HG03457 (cell line): ENCODE measurements around the gene PSMD1.
"Not testable (repeated sequence)": the region's sequence is repeated elsewhere in the genome, so short reads cannot be mapped to it uniquely, and the experiment has no call there.

Experiments used
- ATAC-seq: cut with Tn5 transposase; IDR thresholded peaks from one replicate; pipeline ENCODE4 v1.9.1; 2021; ENCODE audit warnings: moderate number of reproducible peaks; ENCODE audit not compliant: unreplicated experiment

PSMD1 gene

DNA sequence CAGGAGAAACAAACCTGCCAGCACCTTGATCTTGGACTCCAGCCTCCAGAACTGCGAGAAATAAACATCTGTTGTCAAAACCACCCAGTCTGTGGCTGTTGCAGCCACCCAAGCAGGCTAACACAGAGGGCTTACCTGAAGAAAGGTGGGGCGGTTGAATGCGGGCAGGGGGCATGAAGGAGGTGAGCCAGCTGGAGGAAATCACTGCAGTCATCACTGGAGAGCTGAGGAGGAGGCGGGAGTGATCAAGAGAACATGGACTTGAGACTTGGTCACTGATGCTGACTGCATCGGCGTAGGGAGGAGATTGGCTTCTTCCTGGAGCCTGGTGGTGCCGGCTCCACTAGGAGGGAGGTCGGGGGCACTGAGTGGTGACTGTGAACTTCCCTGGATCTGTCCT, 127.2 kb downstream of the PSMD1 start:
- no peak for ATAC-seq

DNA sequence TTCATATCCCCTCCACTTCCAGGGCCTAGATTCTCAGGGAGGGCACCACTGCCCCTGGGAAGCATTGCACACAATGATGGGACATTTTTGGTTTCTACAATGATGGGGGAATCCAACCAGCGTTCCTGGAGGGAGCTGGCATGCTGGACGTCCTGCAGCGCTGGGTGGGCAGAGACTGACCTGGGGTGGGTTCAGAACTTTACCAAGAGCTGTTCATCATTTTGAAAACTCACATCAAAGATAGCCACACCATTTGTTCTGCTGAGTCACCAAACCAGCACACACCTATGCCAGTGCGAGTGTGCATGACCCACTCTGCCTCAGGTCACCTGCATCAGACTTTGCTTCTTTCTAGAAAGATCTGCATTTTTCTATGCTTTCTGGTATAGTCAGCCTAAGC, 127.7 kb downstream of the PSMD1 start:
- no peak for ATAC-seq

GRCh38 chr2:231185050-231185725, 128.5 kb downstream of the PSMD1 start:
- no peak for ATAC-seq

DNA sequence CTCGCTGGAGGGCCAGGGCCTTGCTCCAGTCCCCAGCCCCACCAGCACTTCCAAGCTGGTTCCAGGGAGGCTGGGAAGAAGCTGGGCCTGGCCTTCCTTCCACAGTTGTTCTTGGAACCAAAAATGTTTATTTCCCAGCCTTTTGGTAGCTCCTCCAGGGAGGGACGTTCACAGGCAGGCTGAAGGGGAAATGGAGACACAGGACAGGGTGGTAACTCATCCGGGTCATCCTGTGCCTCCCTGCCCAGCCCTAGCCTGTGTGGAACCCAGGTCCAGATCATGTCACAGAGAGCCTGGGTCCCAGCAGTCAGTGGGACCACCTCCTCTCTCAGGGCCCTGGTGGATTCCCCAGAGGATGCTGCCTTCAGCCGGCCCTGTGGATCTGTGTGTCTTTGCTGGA, 129.2 kb downstream of the PSMD1 start:
- no peak for ATAC-seq

DNA sequence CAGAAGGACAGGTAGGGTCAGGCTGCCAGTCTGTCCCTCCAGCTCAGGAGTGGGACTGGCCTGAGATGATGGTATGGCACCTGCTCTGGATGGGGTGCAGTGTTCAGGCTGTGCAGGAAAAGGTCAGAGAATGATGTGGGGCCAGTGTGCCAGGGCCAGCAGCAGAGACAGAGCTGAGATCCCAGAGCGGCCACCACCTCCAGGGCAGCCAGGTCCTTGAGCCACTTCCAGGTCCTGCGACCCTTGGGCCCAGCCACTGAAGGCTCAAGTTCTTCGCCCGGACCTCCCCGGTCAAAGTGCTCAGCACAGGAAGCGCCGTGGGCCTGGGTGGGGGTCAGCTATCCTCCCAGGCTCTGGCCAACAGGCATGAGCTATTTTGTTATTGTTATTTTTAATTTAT, 129.7 kb downstream of the PSMD1 start:
- no peak for ATAC-seq

DNA sequence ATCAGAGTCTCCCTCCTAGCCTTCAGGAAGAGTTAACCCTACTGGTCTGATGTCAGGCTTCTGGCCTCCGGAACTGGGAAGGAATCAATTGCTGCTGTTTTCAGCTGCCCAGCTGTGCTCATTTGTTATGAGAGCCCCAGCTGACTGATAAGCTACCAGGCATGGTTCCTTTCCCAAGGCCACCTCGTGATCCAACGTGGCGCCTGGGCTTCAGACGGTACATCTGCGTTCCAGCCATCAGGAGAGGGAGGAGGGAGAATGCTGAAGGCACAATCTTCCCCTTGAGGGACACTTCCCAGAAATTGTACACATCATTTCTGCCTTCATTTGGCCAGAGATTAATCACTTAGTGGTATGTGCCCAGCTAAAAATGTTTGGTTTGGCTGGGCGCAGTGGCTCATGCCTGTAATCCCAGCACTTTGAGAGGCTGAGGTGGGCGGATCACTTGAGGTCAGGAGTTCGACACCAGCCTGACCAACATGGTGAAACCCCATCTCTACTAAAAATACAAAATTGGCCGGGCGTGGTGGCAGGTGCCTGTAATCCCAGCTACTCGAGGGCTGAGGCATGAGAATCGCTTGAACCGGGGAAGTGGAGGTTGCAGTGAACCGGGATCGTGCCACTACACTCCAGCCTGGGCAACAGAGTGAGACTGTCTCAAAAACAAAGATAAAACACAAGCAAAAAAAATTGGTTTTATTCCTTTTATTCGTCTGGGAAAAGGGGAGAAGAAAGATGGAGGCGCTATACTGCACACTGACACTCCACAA, 131.3 kb downstream of the PSMD1 start:
- no peak for ATAC-seq

- ATAC-seq, result no peak
These were observed 132.0 kb downstream of the PSMD1 start for GRCh38 chr2:231188506-231189170.

DNA sequence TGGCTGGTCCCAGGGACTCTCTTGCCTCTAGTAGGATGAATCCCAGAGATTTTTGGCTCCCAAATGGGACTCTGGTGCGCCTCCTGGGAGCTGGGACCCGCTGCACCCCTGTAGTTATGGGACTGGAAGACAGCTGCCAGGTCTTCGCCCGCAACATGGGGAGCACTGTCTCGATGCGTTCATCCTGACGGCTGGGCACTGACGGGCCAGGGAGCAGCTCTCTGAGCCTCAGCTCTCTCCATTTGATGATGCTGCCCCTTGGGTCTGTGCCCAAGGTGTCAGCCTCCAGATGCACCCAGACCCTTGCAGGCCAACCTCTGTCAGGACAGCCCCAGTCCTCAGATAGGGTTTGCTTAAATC, 132.5 kb downstream of the PSMD1 start:
- ATAC-seq, result no peak

DNA sequence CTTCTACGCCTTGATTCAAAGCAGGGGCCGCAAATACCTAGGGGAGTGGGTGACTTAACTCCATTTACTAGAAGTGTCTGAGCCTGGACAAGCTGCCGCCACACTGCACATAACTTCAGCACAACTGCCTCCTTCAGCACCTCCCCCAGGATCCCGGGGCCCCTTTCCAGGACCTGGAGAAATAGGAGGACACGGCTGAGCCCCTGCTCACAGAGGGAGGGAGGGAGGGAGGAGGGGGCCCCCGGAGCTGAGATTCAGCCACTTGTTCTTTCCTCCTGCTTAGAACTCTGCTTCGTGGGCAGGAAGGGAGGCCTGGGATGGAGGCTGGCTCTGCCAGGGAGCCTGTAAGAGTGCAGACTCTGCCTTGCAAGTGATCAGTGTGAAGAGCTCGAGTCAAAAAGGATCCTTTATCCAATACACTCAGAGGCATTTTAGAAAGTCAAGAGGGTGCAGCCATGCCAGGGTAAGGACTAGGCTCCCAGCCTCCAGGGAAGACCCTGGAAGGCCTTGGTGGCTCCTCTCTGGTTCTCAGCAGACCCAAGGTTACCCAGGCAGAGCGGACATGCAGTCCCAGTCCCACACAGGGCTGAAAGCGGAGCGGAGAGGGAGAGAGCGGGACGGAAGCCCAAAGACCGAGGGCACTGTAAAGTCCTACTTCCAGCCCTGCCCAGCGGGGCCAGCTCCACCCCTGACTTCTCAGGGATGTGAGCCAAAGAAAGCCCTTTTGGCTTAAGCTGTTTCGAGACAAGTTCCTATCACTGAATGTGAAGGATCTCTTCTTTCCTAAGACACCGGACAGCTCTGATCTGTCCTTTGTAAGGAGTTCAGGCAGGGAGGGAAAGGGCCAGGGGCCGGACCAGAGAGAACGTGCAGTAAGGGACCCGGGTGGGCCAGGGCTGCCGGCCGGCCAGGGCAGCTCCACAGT, 133.2 kb downstream of the PSMD1 start:
- ATAC-seq, result no peak

DNA sequence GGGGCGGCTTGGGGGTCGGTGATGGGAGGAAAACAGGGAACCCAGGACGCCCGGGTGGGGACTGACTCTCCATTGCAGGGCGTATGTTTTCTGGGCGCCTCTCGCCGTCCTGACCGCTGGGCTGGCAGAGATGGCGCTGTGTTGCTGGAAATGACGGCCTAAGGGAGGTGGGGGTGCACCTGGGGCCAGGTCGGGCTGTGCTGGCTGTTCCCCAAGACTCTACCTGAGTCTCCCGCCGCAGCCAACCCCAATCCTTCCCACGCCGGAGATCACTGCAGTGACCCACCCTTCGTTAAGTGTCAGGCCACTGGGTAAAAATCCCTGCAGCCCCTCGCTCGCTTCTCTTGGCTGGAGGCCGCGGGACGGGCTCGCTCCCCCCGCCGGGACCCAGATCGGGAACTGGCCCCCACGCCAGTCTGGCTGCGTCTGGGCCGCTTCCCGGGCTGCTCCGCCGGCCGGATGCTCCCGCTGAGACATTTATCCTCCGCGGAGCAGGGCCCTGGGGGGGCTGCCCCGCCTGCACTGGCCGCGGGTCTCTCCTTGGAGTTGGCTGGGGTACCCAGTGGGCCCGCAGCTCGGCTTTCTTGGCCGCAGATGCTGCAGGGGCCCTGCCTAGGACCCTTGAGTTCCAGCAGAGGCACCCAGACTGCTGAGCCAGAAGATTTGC, 134.0 kb downstream of the PSMD1 start:
- no peak for ATAC-seq

- no peak for ATAC-seq
These were observed 135.5 kb downstream of the PSMD1 start for GRCh38 chr2:231191896-231192872.

DNA sequence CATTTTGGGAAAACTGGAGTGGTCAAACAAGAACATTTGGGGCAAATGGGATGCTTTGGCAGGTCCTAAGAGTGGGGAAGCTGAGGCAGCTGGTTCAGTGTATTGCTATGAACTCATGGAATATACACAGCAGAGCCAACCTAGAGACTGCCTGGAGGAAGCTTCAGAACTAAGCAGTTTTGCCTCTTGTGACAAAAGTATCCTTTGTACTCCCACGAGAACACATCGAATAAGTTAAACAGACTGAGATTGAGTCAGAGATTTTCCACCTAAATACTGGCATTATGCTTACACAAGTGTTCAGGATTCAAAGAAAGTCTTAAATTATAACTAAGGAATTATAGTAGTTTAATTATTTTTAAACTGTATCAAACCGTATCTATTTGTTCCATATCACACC, 136.5 kb downstream of the PSMD1 start:
- no peak for ATAC-seq

DNA sequence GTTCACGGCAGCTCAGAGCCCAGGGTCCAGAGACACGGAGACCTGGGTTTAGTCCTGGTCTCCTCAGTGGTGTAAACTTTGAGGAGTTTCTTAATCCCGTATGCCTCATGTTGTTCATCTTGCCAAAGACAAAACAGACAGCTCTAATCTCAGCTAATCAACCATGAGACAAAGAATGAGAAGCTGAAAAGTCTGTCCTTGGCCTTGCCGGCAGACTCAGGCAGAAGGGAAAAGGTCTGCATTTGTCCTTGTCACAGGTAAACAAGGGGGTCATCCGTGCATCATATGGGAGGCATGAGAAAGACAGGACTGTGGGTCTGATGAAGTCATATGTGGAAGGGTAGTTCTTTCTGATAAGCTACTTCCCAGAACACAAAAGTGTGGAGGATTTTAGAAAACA, 139.9 kb downstream of the PSMD1 start:
- ATAC-seq, result no peak

GRCh38 chr2:231197196-231197595, 140.5 kb downstream of the PSMD1 start:
- ATAC-seq, result not testable (repeated sequence)

DNA sequence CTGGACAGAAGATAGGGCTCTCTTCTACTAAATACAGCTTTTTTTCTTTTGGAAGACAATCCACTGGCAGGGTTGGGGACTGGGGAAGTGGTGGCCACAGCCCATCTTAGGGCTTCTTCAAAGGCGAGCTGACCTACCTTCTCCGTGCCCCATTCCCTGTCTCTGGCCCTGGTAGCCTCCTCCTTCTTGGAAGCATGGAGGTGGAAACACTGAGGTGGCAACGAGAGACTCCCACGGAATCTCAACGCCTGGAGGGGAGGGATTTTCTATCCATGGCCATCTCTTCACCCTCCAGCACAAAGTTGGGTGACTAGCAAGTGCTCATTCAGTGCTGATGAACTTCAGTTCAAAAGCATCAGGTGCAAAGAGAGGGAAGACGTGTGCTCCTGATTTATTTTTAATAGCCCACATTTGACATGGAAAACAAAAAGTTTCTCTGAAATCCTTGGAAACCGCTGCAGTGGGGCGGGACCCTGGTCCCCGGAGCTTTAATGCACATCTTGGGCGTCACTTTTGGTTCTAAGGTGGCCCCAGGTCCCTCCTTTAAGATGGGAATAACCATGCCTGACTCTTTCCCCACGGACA, 141.1 kb downstream of the PSMD1 start:
- ATAC-seq, result no peak

DNA sequence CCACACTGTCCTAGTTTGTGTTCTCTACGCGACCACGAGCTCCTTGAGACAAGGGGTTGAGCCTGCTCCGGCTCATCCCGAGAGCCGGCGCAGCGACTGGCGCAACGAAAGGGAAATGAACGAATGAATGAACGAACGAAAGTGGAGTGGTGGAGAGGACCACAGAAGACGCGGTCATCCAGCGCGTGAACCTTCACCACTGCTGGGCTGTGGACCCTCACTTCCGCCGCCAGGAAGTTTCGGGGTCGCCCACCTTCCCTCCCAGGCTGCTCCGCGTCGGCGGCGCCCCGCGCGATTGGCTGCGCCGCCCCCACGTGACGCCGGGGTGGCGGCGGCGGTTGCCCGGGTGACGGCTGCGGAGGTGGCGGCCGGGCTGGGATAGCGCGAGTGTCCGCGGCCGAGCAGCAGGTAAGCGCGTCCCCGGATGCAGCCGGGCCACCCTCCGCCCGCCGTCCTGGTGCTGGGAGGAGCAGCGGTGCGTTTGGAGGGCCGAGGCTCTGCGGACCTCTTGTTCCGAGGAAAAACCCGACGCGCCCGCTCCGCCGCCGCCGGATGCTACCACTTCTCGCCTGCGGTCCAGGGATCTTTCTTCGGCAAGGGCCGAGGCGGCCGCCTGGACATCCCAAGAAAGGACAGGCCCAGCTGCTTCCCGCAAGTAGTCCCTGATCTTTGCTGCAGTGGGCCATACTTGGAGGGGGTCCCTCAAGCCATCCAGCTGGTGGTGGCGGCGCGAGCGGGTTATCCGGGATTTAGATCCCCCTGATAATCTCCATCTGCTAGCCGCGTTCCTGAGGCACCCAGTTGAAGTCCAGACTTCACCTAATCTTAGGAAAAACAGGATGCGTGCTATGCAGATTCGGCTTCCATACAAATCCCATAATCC, 141.9 kb downstream of the PSMD1 start, which contains the start of gene ARMC9:
ARMC9 (plus strand) TSS at position 341 of the 883 bp plus-strand sequence. CDS start 7,608 bp downstream, outside the sequence.
- peak; percentile 93 for ATAC-seq

DNA sequence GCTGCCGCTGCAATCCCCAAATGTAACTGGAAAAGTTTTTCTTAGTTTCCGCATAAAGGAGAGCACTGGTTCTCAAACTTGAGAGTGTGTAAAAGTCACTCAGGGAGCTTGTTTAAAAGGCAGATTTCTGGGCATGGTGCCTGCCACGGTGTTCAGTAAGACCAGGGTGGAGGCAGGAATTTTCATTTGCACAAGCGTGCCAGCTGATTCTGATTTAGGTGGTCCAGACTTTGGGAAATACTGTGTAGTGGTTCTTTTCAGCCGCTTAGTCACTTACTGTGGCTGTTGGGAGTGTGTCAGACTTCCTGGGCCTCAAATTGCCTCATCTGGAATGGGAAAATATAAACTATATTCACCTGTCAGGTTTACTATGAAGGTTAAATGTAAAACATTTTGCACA, 142.6 kb downstream of the PSMD1 start:
- no peak for ATAC-seq
